HEK293T (cell line): Measurements from ENCODE around the gene CHML.

Experiments used
- BHLHE40 ChIP-seq: fragments of 450-650 bp; IDR thresholded peaks from 2 replicates; pipeline ENCODE4 v1.6.1; 2016; ENCODE audit warnings: mild to moderate bottlenecking, moderate library complexity, borderline replicate concordance
- CTBP1 ChIP-seq: fragments of 450-650 bp; IDR thresholded peaks from 2 replicates; pipeline ENCODE4 v1.6.1; 2016; ENCODE audit warnings: borderline replicate concordance
- ELF4 ChIP-seq: fragments of 450-650 bp; IDR thresholded peaks from 2 replicates; pipeline ENCODE4 v1.6.1; 2017; ENCODE audit warnings: antibody characterized with exemption
- FOXA1 ChIP-seq: fragments of 450-650 bp; IDR thresholded peaks from 2 replicates; pipeline ENCODE4 v1.6.1; 2016; ENCODE audit warnings: mild to moderate bottlenecking
- FOXM1 ChIP-seq: fragments of 450-650 bp; IDR thresholded peaks from 2 replicates; pipeline ENCODE4 v1.6.1; 2017; ENCODE audit warnings: mild to moderate bottlenecking, borderline replicate concordance
- L3MBTL2 ChIP-seq: fragments of 450-650 bp; conservative IDR thresholded peaks from 2 replicates; pipeline ENCODE4 v1.6.1; 2016; ENCODE audit warnings: mild to moderate bottlenecking
- LEF1 ChIP-seq: fragments of 450-650 bp; IDR thresholded peaks from 2 replicates; pipeline ENCODE4 v1.6.1; 2017; ENCODE audit warnings: mild to moderate bottlenecking, borderline replicate concordance
- SP1 ChIP-seq: fragments of 450-650 bp; IDR thresholded peaks from 2 replicates; pipeline ENCODE4 v1.6.1; 2017
- TF ChIP-seq, protein P1 (sequence below): fragments of 450-650 bp; IDR thresholded peaks from 2 replicates; pipeline ENCODE4 v1.6.1; 2016

DNA sequence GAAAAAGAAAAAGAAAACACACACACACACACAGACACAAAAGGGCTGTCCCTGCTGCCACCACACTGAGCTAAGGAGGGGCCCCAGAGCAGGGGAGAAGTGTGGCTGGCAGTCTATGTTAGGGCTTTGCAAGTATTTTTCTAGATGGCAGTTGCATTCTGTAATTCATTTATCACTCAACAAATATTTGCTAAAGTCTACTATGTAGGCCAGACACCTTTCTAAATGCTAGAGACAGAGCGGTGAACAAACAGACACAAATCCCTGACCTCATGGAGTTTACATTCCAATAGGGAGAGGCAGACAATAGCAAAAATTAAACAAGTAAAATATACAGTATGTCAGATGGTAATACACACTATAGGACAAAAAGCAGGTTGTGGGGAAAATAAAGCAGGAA is 32.1 kb upstream of the CHML start:
- TF ChIP-seq ELF4 (no peak), SP1 (no peak), FOXA1 (no peak), LEF1 (no peak), CTBP1 (no peak), L3MBTL2 (no peak), FOXM1 (no peak), BHLHE40 (no peak)
- TF ChIP-seq, protein P1, sequence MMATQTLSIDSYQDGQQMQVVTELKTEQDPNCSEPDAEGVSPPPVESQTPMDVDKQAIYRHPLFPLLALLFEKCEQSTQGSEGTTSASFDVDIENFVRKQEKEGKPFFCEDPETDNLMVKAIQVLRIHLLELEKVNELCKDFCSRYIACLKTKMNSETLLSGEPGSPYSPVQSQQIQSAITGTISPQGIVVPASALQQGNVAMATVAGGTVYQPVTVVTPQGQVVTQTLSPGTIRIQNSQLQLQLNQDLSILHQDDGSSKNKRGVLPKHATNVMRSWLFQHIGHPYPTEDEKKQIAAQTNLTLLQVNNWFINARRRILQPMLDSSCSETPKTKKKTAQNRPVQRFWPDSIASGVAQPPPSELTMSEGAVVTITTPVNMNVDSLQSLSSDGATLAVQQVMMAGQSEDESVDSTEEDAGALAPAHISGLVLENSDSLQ = no peak
